Choroid plexus epithelial cell (primary cell): ENCODE results near the gene PGBD5.
A peak's percentile ranks its signal among the peaks of the same experiment; 100 is the strongest.

Experiments
- DNase-seq: peaks from one replicate; pipeline ENCODE4 v3.0.0-alpha.2; 2010; ENCODE audit warnings: low read depth
- H3K4me3 ChIP-seq: 2 replicates; pipeline ENCODE4 v1.5.1; 2011; ENCODE audit warnings: low read depth, mild to moderate bottlenecking, control low read depth, low read length, moderate library complexity
- CTCF ChIP-seq: conservative IDR thresholded peaks from 2 replicates; pipeline ENCODE4 v1.5.1; 2011; ENCODE audit warnings: low read depth, mild to moderate bottlenecking, control low read depth, inconsistent platforms, low read length, moderate library complexity

The PGBD5 gene

GRCh38 chr1:230463326-230463725 is 37.2 kb upstream of the PGBD5 start:
- no peak for TF ChIP-seq CTCF
- no peak overlapping the region for H3K4me3 ChIP-seq
- DNase-seq, result no peak

GRCh38 chr1:230459465-230459864 is 33.3 kb upstream of the PGBD5 start:
- no peak for TF ChIP-seq CTCF
- peak; percentile 68 for DNase-seq
- no peak overlapping the region for H3K4me3 ChIP-seq

- TF ChIP-seq CTCF, result no peak
- H3K4me3 ChIP-seq, result no peak overlapping the region
- DNase-seq, result peak; percentile 46
Measured at GRCh38 chr1:230458509-230458908, 32.4 kb upstream of the PGBD5 start.

GRCh38 chr1:230456478-230456877 is 30.3 kb upstream of the PGBD5 start:
- H3K4me3 ChIP-seq, result no peak overlapping the region
- TF ChIP-seq CTCF, result no peak
- no peak for DNase-seq

GRCh38 chr1:230455291-230455690 is 29.2 kb upstream of the PGBD5 start:
- no peak for TF ChIP-seq CTCF
- no peak for DNase-seq

GRCh38 chr1:230453377-230453776 is 27.2 kb upstream of the PGBD5 start:
- DNase-seq, result no peak

More at GRCh38 chr1:230455291-230455690, 29.2 kb upstream of the PGBD5 start:
- H3K4me3 ChIP-seq, result no peak overlapping the region

More at GRCh38 chr1:230453377-230453776, 27.2 kb upstream of the PGBD5 start:
- no peak overlapping the region for H3K4me3 ChIP-seq
- no peak for TF ChIP-seq CTCF
